ENCODE data around the gene AHI1.

- TF ChIP-seq DNMT1 (CRISPR knock-in tag; IDR thresholded peaks at IDR 0.05) (no peak), SRSF9 (IDR thresholded peaks at IDR 0.05; ENCODE audit: borderline replicate concordance, insufficient read depth, low read depth, low read length, poor library complexity, severe bottlenecking) (no peak), ZNF563 (CRISPR knock-in tag; IDR thresholded peaks at IDR 0.05) (no peak), TCF12 (IDR thresholded peaks at IDR 0.05) (no peak), TCF12 (CRISPR knock-in tag; IDR thresholded peaks at IDR 0.05) (no peak), ETV6 (CRISPR knock-in tag; conservative IDR thresholded peaks at IDR 0.05) (no peak), TAF1 (CRISPR knock-in tag; IDR thresholded peaks at IDR 0.05) (no peak), TOE1 (CRISPR knock-in tag; IDR thresholded peaks at IDR 0.05) (no peak), MAFK (conservative IDR thresholded peaks at IDR 0.05 in 1 of 2, IDR thresholded peaks at IDR 0.05 in 1 of 2; ENCODE audit: low read length in 2 of 2) (no peak), EP300 (IDR thresholded peaks at IDR 0.05; ENCODE audit: low read depth in 2 of 2, low read length in 2 of 2) (peak in 1 of 2 experiments; percentile 55; a peak in 1 of 4 replicates), EP300 (CRISPR knock-in tag; IDR thresholded peaks at IDR 0.05; ENCODE audit: borderline replicate concordance) (no peak), RAD21 (CRISPR knock-in tag; IDR thresholded peaks at IDR 0.05) (no peak), SMAD1 (CRISPR knock-in tag; IDR thresholded peaks at IDR 0.05; ENCODE audit: borderline replicate concordance, low read depth) (no peak), POLR2A (IDR thresholded peaks at IDR 0.05; ENCODE audit: insufficient read depth in 1 of 2, low read depth in 2 of 2, low read length in 2 of 2) (no peak), BRD4 (CRISPR knock-in tag; IDR thresholded peaks at IDR 0.05) (no peak)
- TF ChIP-seq, protein P1, sequence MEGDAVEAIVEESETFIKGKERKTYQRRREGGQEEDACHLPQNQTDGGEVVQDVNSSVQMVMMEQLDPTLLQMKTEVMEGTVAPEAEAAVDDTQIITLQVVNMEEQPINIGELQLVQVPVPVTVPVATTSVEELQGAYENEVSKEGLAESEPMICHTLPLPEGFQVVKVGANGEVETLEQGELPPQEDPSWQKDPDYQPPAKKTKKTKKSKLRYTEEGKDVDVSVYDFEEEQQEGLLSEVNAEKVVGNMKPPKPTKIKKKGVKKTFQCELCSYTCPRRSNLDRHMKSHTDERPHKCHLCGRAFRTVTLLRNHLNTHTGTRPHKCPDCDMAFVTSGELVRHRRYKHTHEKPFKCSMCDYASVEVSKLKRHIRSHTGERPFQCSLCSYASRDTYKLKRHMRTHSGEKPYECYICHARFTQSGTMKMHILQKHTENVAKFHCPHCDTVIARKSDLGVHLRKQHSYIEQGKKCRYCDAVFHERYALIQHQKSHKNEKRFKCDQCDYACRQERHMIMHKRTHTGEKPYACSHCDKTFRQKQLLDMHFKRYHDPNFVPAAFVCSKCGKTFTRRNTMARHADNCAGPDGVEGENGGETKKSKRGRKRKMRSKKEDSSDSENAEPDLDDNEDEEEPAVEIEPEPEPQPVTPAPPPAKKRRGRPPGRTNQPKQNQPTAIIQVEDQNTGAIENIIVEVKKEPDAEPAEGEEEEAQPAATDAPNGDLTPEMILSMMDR (CRISPR knock-in tag; IDR thresholded peaks at IDR 0.05): no peak
Measured at GRCh38 chr6:135522965-135523692, 25.6 kb upstream of the AHI1 start.
